ENCODE data around the gene GABRD. TPM values are rescaled to one million over a fixed set of nuclear protein-coding genes. Genes with fewer than 3 reads are reported as not detected.

GABRD gene
- total and polyA plus RNA-seq, 2 of the 13 experiments (the other 11 are each of a cell fraction or from before 2014, with no cell fraction given) = not detected

DNA sequence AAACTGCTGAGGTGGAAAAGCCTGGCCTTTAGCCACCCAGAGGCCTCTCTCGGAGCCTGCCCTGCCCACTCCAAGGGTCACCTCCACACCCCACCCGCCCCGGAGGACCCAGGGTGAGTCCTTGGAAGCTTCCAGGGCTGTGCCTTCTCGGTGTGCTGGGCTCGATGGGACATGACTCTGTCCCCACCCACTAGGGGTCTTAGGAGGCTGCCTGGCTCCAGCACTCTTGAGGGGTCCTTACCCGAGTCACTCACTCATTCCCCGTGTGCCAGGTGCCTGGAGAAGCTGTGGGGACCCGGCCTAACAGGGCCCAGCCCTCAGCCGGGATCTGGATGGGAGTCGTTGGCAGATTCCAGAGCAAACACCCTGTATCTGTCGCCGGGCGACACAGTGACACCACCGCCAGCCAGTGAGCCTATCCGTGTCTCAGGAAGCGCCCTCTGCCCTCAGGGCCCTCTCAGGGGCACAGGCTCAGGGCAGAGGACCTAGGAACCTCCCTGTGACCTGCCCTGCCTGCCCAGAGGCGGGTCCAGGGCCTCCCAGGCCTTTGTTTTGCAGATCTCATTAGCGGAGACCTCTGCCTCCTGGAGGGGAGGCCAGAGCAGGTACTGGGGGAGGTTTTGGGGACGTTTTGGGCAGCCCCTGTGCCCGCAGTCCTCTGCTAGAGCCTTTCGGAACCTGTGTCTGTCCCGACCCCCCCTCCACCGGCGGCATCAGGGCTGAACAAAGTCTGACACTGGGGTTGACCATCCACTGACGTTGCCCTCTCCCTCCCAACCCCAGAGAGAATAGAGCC lies 28.0 kb downstream of the GABRD start (continued):
- TF ChIP-seq, protein P1, sequence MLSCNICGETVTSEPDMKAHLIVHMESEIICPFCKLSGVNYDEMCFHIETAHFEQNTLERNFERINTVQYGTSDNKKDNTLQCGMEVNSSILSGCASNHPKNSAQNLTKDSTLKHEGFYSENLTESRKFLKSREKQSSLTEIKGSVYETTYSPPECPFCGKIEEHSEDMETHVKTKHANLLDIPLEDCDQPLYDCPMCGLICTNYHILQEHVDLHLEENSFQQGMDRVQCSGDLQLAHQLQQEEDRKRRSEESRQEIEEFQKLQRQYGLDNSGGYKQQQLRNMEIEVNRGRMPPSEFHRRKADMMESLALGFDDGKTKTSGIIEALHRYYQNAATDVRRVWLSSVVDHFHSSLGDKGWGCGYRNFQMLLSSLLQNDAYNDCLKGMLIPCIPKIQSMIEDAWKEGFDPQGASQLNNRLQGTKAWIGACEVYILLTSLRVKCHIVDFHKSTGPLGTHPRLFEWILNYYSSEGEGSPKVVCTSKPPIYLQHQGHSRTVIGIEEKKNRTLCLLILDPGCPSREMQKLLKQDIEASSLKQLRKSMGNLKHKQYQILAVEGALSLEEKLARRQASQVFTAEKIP (CRISPR knock-in tag; IDR thresholded peaks at IDR 0.05; ENCODE audit: borderline replicate concordance) = no peak
- TF ChIP-seq, protein P2, sequence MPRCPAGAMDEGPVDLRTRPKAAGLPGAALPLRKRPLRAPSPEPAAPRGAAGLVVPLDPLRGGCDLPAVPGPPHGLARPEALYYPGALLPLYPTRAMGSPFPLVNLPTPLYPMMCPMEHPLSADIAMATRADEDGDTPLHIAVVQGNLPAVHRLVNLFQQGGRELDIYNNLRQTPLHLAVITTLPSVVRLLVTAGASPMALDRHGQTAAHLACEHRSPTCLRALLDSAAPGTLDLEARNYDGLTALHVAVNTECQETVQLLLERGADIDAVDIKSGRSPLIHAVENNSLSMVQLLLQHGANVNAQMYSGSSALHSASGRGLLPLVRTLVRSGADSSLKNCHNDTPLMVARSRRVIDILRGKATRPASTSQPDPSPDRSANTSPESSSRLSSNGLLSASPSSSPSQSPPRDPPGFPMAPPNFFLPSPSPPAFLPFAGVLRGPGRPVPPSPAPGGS (CRISPR knock-in tag; IDR thresholded peaks at IDR 0.05) = no peak; the same call in 1 of the 2 replicates
- no peak for TF ChIP-seq ZSCAN12 (CRISPR knock-in tag; IDR thresholded peaks at IDR 0.05)
- TF ChIP-seq HNRNPH1 (optimal IDR thresholded peaks at IDR 0.05; ENCODE audit: low read depth, low read length) = no peak
- TF ChIP-seq, protein P3, sequence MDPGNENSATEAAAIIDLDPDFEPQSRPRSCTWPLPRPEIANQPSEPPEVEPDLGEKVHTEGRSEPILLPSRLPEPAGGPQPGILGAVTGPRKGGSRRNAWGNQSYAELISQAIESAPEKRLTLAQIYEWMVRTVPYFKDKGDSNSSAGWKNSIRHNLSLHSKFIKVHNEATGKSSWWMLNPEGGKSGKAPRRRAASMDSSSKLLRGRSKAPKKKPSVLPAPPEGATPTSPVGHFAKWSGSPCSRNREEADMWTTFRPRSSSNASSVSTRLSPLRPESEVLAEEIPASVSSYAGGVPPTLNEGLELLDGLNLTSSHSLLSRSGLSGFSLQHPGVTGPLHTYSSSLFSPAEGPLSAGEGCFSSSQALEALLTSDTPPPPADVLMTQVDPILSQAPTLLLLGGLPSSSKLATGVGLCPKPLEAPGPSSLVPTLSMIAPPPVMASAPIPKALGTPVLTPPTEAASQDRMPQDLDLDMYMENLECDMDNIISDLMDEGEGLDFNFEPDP (CRISPR knock-in tag; conservative IDR thresholded peaks at IDR 0.05) = no peak
- no peak for TF ChIP-seq ZNF207 (IDR thresholded peaks at IDR 0.05; ENCODE audit: borderline replicate concordance)
- TF ChIP-seq, protein P4, sequence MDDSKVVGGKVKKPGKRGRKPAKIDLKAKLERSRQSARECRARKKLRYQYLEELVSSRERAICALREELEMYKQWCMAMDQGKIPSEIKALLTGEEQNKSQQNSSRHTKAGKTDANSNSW (CRISPR knock-in tag; IDR thresholded peaks at IDR 0.05; ENCODE audit: borderline replicate concordance) = no peak
- TF ChIP-seq, protein P5, sequence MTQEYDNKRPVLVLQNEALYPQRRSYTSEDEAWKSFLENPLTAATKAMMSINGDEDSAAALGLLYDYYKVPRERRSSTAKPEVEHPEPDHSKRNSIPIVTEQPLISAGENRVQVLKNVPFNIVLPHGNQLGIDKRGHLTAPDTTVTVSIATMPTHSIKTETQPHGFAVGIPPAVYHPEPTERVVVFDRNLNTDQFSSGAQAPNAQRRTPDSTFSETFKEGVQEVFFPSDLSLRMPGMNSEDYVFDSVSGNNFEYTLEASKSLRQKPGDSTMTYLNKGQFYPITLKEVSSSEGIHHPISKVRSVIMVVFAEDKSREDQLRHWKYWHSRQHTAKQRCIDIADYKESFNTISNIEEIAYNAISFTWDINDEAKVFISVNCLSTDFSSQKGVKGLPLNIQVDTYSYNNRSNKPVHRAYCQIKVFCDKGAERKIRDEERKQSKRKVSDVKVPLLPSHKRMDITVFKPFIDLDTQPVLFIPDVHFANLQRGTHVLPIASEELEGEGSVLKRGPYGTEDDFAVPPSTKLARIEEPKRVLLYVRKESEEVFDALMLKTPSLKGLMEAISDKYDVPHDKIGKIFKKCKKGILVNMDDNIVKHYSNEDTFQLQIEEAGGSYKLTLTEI (CRISPR knock-in tag; conservative IDR thresholded peaks at IDR 0.05) = no peak
- no peak for TF ChIP-seq TOPORS (CRISPR knock-in tag; IDR thresholded peaks at IDR 0.05)
- TF ChIP-seq, protein P6, sequence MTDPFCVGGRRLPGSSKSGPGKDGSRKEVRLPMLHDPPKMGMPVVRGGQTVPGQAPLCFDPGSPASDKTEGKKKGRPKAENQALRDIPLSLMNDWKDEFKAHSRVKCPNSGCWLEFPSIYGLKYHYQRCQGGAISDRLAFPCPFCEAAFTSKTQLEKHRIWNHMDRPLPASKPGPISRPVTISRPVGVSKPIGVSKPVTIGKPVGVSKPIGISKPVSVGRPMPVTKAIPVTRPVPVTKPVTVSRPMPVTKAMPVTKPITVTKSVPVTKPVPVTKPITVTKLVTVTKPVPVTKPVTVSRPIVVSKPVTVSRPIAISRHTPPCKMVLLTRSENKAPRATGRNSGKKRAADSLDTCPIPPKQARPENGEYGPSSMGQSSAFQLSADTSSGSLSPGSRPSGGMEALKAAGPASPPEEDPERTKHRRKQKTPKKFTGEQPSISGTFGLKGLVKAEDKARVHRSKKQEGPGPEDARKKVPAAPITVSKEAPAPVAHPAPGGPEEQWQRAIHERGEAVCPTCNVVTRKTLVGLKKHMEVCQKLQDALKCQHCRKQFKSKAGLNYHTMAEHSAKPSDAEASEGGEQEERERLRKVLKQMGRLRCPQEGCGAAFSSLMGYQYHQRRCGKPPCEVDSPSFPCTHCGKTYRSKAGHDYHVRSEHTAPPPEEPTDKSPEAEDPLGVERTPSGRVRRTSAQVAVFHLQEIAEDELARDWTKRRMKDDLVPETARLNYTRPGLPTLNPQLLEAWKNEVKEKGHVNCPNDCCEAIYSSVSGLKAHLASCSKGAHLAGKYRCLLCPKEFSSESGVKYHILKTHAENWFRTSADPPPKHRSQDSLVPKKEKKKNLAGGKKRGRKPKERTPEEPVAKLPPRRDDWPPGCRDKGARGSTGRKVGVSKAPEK (CRISPR knock-in tag; IDR thresholded peaks at IDR 0.05; ENCODE audit: borderline replicate concordance) = no peak
- TF ChIP-seq, protein P7, sequence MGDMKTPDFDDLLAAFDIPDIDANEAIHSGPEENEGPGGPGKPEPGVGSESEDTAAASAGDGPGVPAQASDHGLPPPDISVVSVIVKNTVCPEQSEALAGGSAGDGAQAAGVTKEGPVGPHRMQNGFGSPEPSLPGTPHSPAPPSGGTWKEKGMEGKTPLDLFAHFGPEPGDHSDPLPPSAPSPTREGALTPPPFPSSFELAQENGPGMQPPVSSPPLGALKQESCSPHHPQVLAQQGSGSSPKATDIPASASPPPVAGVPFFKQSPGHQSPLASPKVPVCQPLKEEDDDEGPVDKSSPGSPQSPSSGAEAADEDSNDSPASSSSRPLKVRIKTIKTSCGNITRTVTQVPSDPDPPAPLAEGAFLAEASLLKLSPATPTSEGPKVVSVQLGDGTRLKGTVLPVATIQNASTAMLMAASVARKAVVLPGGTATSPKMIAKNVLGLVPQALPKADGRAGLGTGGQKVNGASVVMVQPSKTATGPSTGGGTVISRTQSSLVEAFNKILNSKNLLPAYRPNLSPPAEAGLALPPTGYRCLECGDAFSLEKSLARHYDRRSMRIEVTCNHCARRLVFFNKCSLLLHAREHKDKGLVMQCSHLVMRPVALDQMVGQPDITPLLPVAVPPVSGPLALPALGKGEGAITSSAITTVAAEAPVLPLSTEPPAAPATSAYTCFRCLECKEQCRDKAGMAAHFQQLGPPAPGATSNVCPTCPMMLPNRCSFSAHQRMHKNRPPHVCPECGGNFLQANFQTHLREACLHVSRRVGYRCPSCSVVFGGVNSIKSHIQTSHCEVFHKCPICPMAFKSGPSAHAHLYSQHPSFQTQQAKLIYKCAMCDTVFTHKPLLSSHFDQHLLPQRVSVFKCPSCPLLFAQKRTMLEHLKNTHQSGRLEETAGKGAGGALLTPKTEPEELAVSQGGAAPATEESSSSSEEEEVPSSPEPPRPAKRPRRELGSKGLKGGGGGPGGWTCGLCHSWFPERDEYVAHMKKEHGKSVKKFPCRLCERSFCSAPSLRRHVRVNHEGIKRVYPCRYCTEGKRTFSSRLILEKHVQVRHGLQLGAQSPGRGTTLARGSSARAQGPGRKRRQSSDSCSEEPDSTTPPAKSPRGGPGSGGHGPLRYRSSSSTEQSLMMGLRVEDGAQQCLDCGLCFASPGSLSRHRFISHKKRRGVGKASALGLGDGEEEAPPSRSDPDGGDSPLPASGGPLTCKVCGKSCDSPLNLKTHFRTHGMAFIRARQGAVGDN (CRISPR knock-in tag; IDR thresholded peaks at IDR 0.05) = peak; percentile 64; the same call in 1 of the 2 replicates
- TF ChIP-seq RXRA (CRISPR knock-in tag; IDR thresholded peaks at IDR 0.05) = peak; percentile 64

All from HepG2 (cell line).